Bone marrow (tissue), 2 donors: Measurements from ENCODE around the gene CDH4.
"Not testable (repeated sequence)": the region's sequence is repeated elsewhere in the genome, so short reads cannot be mapped to it uniquely, and the experiment has no call there.

ENCODE experiments used
- DNase-seq, 2 donors: peaks; one replicate each; lab custom pipeline; 2025; lab: John Stamatoyannopoulos, UW

Gene CDH4

GRCh38 chr20:61253640-61254511 is 1.8 kb downstream of the CDH4 start:
- DNase-seq, result no peak

GRCh38 chr20:61254881-61255626 is 3.0 kb downstream of the CDH4 start:
- no peak for DNase-seq

GRCh38 chr20:61256365-61256764 is 4.3 kb downstream of the CDH4 start:
- no peak for DNase-seq

- DNase-seq, result no peak
Observed at GRCh38 chr20:61256824-61257223, 4.8 kb downstream of the CDH4 start.

- DNase-seq, result no peak
Observed at GRCh38 chr20:61257611-61258010, 5.5 kb downstream of the CDH4 start.

GRCh38 chr20:61259741-61260140 is 7.7 kb downstream of the CDH4 start:
- no peak for DNase-seq

GRCh38 chr20:61260905-61261304 is 8.8 kb downstream of the CDH4 start:
- DNase-seq, result no peak

- no peak for DNase-seq
Observed at GRCh38 chr20:61262036-61262435, 10.0 kb downstream of the CDH4 start.

GRCh38 chr20:61262514-61262913 is 10.5 kb downstream of the CDH4 start:
- DNase-seq, result no peak

- DNase-seq, result peak in 1 of 2 donors; percentile 7
Observed at GRCh38 chr20:61263084-61263695, 11.1 kb downstream of the CDH4 start.

GRCh38 chr20:61263938-61264337 is 11.9 kb downstream of the CDH4 start:
- DNase-seq, result no peak

GRCh38 chr20:61267241-61267640 is 15.2 kb downstream of the CDH4 start:
- no peak for DNase-seq

- no peak for DNase-seq
Observed at GRCh38 chr20:61268024-61268423, 16.0 kb downstream of the CDH4 start.

GRCh38 chr20:61271312-61272231 is 19.5 kb downstream of the CDH4 start:
- DNase-seq, result no peak

- not testable (repeated sequence) for DNase-seq
Observed at GRCh38 chr20:61273024-61273423, 21.0 kb downstream of the CDH4 start.

GRCh38 chr20:61273666-61274065 is 21.6 kb downstream of the CDH4 start:
- DNase-seq, result not testable (repeated sequence)

GRCh38 chr20:61274326-61274725 is 22.3 kb downstream of the CDH4 start:
- no peak for DNase-seq

- DNase-seq, result no peak
Observed at GRCh38 chr20:61278296-61278695, 26.2 kb downstream of the CDH4 start.

GRCh38 chr20:61279621-61280150 is 27.6 kb downstream of the CDH4 start:
- DNase-seq, result no peak

GRCh38 chr20:61280217-61280980 is 28.3 kb downstream of the CDH4 start:
- no peak for DNase-seq
